Endothelial cell (in vitro differentiated cells): Measurements from ENCODE around the gene C14orf119. TPM values are rescaled to one million over a fixed set of nuclear protein-coding genes. Genes with fewer than 3 reads are reported as not detected.

Experiments
- DNase-seq: peaks from one replicate; pipeline ENCODE4 v3.0.0; 2021; ENCODE audit warnings: low spot score
- H3K27ac Mint-ChIP-seq: one replicate; pipeline ENCODE4 v1.8.0; 2021; ENCODE audit warnings: mixed read lengths, inconsistent platforms; ENCODE audit not compliant: unreplicated experiment
- H3K27me3 Mint-ChIP-seq: one replicate; pipeline ENCODE4 v1.8.0; 2021; ENCODE audit warnings: mild to moderate bottlenecking, moderate library complexity, mixed read lengths, inconsistent platforms; ENCODE audit not compliant: unreplicated experiment
- H3K36me3 Mint-ChIP-seq: one replicate; pipeline ENCODE4 v1.8.0; 2021; ENCODE audit warnings: mild to moderate bottlenecking, low read depth, mixed read lengths, inconsistent platforms; ENCODE audit not compliant: unreplicated experiment
- H3K4me1 Mint-ChIP-seq: one replicate; pipeline ENCODE4 v1.8.0; 2021; ENCODE audit warnings: mild to moderate bottlenecking, mixed read lengths, inconsistent platforms; ENCODE audit not compliant: unreplicated experiment
- H3K4me3 Mint-ChIP-seq: one replicate; pipeline ENCODE4 v1.8.0; 2021; ENCODE audit warnings: mild to moderate bottlenecking, mixed read lengths, inconsistent platforms; ENCODE audit not compliant: unreplicated experiment
- H3K9me3 Mint-ChIP-seq: one replicate; pipeline ENCODE4 v1.8.0; 2021; ENCODE audit warnings: mixed read lengths, inconsistent platforms; ENCODE audit not compliant: unreplicated experiment
- total RNA-seq: library from RNA; stranded (reverse); fragmentation: NEBNext Ultra II Directional; extraction: Animal tissue kit (Norgen Biotek cat#: 25700); gene quantifications from one replicate; pipeline ENCODE4 v1.2.1, GENCODE V29; 2021; ENCODE audit not compliant: unreplicated experiment
- TF ChIP-seq, protein P1 (sequence below): fragments of 200-600 bp; sonication (generic); IDR thresholded peaks from one replicate; pipeline ENCODE4 v1.5.0; 2021; ENCODE audit warnings: antibody characterized with exemption; ENCODE audit not compliant: unreplicated experiment

The C14orf119 gene
- total RNA-seq, 1 donor from 2014 or later: 55.2 TPM

DNA sequence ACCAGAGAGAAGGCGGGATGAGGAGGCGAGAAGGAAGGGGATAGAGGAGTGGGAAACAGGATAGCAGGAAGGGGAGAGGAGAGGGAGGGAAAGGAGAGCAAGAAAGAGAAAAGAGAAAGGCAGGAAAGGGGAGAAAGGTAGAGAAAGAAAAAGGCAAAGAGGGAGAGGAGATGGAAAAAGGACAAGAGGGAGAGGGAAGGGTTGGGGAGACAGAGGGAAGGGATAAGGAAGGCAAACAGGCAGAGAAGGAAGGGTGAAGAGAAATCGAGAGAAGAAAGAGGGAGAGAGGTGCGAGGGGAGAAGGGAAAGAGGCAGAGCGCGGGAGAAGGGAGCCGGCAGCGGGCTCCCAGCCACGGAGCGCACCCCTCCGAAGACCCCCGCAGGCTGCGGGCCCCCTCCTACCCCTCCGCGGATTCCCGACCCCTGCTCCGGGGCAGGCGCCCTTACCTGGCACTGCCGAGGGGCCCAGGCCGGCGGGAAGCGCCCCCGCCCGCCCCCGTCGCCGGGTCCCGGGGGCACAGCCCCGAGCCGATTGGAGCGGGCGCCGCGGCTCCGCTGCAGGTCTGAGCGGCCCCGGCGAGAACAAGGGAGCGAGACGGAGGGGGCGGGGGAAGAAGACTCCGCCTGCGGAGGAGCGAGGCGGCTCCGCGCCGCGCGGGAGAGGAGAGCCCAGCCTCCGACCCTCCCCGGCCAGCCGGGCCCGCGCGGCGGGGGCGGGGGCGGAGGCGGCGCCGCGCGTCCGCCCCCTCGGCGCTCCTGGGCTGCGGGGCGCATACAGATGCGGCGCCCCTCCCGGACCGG is 38.1 kb upstream of the C14orf119 start, which contains the start of gene CDH24:
Gene CDH24, minus strand, starts transcription at position 565 of the 801 bp plus-strand sequence. CDS start 1,787 bp downstream, outside the sequence.
- H3K27me3 Mint-ChIP-seq: peaks cover 6% of the 10 kb centered on the region
- H3K4me3 Mint-ChIP-seq: peak within 1 kb of the TSS; percentile 91
- peak within 1 kb of the TSS; percentile 55 for H3K27ac Mint-ChIP-seq
- DNase-seq: peak; percentile 71
- TF ChIP-seq, protein P1, sequence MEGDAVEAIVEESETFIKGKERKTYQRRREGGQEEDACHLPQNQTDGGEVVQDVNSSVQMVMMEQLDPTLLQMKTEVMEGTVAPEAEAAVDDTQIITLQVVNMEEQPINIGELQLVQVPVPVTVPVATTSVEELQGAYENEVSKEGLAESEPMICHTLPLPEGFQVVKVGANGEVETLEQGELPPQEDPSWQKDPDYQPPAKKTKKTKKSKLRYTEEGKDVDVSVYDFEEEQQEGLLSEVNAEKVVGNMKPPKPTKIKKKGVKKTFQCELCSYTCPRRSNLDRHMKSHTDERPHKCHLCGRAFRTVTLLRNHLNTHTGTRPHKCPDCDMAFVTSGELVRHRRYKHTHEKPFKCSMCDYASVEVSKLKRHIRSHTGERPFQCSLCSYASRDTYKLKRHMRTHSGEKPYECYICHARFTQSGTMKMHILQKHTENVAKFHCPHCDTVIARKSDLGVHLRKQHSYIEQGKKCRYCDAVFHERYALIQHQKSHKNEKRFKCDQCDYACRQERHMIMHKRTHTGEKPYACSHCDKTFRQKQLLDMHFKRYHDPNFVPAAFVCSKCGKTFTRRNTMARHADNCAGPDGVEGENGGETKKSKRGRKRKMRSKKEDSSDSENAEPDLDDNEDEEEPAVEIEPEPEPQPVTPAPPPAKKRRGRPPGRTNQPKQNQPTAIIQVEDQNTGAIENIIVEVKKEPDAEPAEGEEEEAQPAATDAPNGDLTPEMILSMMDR: no peak
- peaks cover 15% of the 10 kb centered on the region for H3K36me3 Mint-ChIP-seq
- peaks cover 15% of the 10 kb centered on the region for H3K4me1 Mint-ChIP-seq
- no peaks in the 10 kb centered on the region for H3K9me3 Mint-ChIP-seq

DNA sequence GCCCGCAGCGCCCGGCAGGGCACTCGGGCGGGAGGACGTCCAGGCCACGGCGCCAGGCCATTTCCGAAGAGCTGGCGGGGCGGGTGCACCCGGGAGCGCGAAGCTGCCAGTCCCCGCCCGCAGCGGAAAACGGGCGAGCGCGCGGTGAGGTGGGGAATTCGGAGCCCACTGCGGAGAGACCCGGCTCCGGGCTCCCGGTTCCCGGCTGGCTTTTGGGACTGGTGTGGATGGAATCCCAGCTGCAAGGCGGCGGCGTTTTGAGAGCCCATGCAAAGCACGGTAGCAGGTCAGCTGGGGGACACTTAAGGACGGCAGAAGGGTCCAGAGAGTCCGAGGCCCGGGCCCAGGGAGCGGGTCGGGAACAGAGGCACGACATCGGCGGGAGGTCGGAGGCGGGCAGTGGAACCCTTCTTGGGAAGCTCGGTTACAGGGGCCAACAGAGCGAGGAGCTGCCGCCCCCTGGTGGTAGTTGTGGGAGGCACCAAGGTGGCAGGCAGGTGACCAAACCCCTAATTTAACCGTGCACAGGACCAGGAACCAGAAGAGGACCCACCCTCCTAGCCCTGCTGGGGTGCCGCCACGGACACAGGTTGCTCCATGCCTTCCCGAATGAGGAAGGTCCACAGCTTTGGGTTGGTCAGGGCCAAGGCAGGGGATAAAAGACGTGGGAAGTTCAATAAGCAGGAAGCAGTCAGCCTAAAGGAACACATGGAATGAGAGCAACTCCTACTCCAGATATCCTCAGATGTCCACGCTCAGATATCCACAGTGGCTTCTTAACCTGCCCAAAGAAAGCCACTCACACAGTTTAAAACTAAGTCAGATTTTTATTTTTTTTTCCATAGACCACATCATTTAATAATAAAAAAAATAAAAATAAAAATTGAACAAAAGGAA is 37.3 kb upstream of the C14orf119 start:
- H3K27ac Mint-ChIP-seq: no peak overlapping the region
- peaks cover 20% of the 10 kb centered on the region for H3K36me3 Mint-ChIP-seq
- H3K9me3 Mint-ChIP-seq: no peaks in the 10 kb centered on the region
- H3K4me1 Mint-ChIP-seq: peaks cover 15% of the 10 kb centered on the region
- peak; percentile 93 for DNase-seq
- peaks cover 6% of the 10 kb centered on the region for H3K27me3 Mint-ChIP-seq
- TF ChIP-seq, protein P1: peak; percentile 99
- H3K4me3 Mint-ChIP-seq: peak overlapping the region; percentile 85

DNA sequence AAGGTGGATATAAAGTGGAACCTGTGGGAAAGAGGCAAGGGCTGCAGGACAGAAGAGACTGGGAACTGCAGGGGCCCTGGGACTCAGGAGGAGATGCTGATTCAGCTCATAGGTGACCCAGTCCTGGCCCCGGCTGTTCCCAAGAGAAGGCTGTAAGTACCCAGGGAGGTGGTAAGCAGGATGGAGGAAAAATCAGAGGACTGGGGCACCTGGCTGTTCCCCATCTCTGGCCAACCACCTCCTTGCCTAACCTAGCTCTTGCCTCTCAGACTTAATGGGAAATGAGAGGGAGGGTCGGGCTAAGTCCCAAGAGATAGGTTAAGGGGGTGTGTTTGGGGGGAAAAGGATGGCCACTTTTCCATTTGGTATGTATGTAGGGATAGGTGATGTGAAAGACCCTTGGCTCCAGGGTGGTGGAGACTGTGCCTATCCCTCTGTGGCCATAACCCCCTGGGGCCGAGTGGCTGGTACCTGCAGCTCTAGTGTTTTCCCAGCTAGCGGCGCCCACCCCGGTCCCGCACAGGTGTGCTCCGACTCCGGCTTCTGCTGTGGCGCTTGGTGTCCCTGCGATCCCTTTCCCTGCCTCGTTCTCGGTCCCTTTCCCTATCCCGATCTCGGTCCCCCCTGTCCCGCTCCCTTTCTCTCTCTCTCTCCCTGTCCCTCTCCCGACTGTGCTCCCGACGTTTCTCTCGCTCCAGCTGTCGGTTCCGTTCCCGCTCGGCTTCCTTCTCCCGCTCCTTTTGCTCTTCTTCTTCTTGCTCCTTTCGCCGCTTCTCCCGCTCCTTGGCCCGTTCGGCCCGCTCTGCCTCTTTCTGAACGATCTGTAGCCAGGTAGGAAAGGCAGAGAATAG is 36.4 kb upstream of the C14orf119 start:
- H3K4me3 Mint-ChIP-seq: peak overlapping the region; percentile 71

DNA sequence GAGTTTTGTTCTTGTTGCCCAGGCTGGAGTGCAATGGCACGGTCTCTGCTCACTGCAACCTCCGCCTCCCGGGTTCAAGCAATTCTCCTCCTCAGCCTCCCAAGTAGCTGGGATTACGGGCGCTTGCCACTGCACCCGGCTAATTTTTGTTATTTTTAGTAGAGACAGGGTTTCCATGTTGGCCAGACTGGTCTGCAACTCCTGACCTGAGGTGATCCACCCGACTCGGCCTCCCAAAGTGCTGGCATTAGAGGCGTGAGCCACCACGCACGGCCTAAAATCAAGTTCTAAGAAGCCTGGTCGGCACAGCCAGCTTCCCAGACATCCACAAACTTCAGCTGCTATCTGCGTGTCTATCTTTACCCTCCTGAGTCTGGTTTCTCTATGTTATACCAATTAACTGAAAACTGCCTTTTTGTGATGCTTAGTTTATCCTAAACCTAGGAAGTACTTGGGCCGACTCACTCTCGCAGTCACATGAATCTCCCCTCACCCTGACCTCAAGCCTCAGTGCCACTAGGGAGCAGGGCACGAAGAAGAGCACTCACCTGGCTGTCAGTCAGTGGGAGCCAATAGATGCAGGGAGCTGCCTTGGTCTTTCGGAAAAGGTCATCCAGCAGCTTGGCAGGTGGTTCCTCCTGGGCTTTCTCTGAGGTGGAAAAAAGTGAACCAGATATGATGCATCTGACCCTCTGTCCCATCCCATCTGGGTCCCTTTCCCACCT is 34.6 kb upstream of the C14orf119 start:
- DNase-seq: no peak
- Mint-ChIP-seq H3K27me3 (peaks cover 6% of the 10 kb centered on the region), H3K4me3 (no peak overlapping the region), H3K4me1 (peaks cover 15% of the 10 kb centered on the region), H3K36me3 (peaks cover 35% of the 10 kb centered on the region), H3K27ac (no peak overlapping the region), H3K9me3 (no peaks in the 10 kb centered on the region)
- TF ChIP-seq, protein P1: no peak

More for the DNA sequence above, 36.4 kb upstream of the C14orf119 start:
- peak overlapping the region; percentile 74 for H3K27ac Mint-ChIP-seq
- H3K36me3 Mint-ChIP-seq: peaks cover 27% of the 10 kb centered on the region
- peaks cover 6% of the 10 kb centered on the region for H3K27me3 Mint-ChIP-seq
- no peak for DNase-seq
- no peaks in the 10 kb centered on the region for H3K9me3 Mint-ChIP-seq
- peaks cover 15% of the 10 kb centered on the region for H3K4me1 Mint-ChIP-seq
- TF ChIP-seq, protein P1: no peak
